ENCODE data around the gene HNF1B.

DNA sequence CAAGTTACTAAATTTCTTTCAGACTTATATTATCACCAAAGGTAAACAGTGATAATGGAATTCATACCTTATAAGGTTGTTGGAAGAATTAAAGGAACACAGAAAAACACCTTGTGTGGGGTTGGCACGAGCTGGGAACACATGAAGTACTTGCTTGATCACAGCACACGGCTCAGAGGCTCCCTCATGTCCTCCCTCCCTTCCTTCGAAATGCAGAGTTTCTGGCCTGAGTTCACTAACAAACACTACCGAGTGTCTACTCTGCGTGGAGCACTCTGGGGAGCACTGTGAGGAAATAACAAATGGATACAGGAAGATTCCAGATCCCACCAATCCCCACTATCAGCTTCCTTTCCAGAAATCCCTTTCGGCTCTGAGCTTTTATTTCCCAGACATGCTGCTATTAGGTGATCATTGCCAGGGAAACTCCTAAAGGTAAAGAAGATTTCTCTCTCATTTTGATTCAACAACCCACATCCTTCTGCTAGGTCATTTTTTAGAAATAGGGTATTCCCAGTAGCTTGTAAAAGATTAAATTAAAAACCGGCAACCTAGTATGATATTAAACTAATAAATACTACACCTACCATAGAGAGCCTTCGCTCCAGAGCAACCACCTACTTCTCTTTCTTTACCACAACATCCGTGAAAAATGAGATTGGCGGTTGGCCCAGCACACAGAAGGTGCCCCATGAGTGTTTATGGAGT is 6.1 kb upstream of the HNF1B start:
- TF ChIP-seq, protein P1, sequence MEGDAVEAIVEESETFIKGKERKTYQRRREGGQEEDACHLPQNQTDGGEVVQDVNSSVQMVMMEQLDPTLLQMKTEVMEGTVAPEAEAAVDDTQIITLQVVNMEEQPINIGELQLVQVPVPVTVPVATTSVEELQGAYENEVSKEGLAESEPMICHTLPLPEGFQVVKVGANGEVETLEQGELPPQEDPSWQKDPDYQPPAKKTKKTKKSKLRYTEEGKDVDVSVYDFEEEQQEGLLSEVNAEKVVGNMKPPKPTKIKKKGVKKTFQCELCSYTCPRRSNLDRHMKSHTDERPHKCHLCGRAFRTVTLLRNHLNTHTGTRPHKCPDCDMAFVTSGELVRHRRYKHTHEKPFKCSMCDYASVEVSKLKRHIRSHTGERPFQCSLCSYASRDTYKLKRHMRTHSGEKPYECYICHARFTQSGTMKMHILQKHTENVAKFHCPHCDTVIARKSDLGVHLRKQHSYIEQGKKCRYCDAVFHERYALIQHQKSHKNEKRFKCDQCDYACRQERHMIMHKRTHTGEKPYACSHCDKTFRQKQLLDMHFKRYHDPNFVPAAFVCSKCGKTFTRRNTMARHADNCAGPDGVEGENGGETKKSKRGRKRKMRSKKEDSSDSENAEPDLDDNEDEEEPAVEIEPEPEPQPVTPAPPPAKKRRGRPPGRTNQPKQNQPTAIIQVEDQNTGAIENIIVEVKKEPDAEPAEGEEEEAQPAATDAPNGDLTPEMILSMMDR (conservative IDR thresholded peaks at IDR 0.05), result no peak
- no peak for TF ChIP-seq EZH2 (IDR thresholded peaks at IDR 0.05; ENCODE audit: low read depth)
